H9 (cell line): ENCODE measurements around the gene DTX2. TPM values are rescaled to one million over a fixed set of nuclear protein-coding genes. Genes with fewer than 3 reads are reported as not detected.
"Not testable (repeated sequence)": the region's sequence is repeated elsewhere in the genome, so short reads cannot be mapped to it uniquely, and the experiment has no call there.

ENCODE experiments used
- DNase-seq: peaks from one replicate; pipeline ENCODE4 v3.0.0-alpha.2; 2017
- H2AFZ ChIP-seq: one replicate; pipeline ENCODE4 v1.6.1; 2013; ENCODE audit warnings: mild to moderate bottlenecking, low read length, control low read depth, moderate library complexity
- H2AK5ac ChIP-seq: 2 replicates; pipeline ENCODE4 v1.6.1; 2013; ENCODE audit warnings: low read length, control low read depth, mixed read lengths; ENCODE audit not compliant: insufficient read length
- H2BK120ac ChIP-seq: one replicate; pipeline ENCODE4 v1.6.1; 2013; ENCODE audit warnings: low read depth, mild to moderate bottlenecking, low read length, control low read depth, inconsistent platforms; ENCODE audit not compliant: poor library complexity, severe bottlenecking
- H2BK12ac ChIP-seq: 2 replicates; pipeline ENCODE4 v1.6.1; 2013; ENCODE audit warnings: low read length, control low read depth, mixed read lengths, low read depth; ENCODE audit not compliant: insufficient read length
- H2BK15ac ChIP-seq: 2 replicates; pipeline ENCODE4 v1.6.1; 2013; ENCODE audit warnings: low read depth, low read length, control low read depth
- H2BK20ac ChIP-seq: one replicate; pipeline ENCODE4 v1.6.1; 2013; ENCODE audit warnings: low read depth, mild to moderate bottlenecking, low read length, control low read depth, inconsistent platforms; ENCODE audit not compliant: poor library complexity, severe bottlenecking
- H2BK5ac ChIP-seq: 2 replicates; pipeline ENCODE4 v1.6.1; 2013; ENCODE audit warnings: low read length, control low read depth, mixed read lengths; ENCODE audit not compliant: insufficient read length
- H3K14ac ChIP-seq: 2 replicates; pipeline ENCODE4 v1.6.1; 2013; ENCODE audit warnings: low read length, control low read depth; ENCODE audit not compliant: insufficient read depth
- H3K18ac ChIP-seq: 2 replicates; pipeline ENCODE4 v1.6.1; 2013; ENCODE audit warnings: low read depth, mild to moderate bottlenecking, mixed read lengths, low read length, control low read depth; ENCODE audit not compliant: insufficient read length
- H3K23ac ChIP-seq: 2 replicates; pipeline ENCODE4 v1.6.1; 2013; ENCODE audit warnings: low read length, control low read depth, mixed read lengths, low read depth; ENCODE audit not compliant: insufficient read length
- H3K23me2 ChIP-seq: 2 replicates; pipeline ENCODE4 v1.6.1; 2013; ENCODE audit warnings: low read depth, mild to moderate bottlenecking, mixed read lengths, low read length, control low read depth; ENCODE audit not compliant: insufficient read length, poor library complexity, severe bottlenecking
- H3K27ac ChIP-seq: 2 replicates; pipeline ENCODE4 v1.5.1; 2013; ENCODE audit warnings: low read length, control low read depth, mixed read lengths, low read depth; ENCODE audit not compliant: insufficient read length
- H3K27me3 ChIP-seq: 2 replicates; pipeline ENCODE4 v1.6.1; 2013; ENCODE audit warnings: low read length, control low read depth, inconsistent platforms; ENCODE audit not compliant: insufficient read depth
- H3K4ac ChIP-seq: 2 replicates; pipeline ENCODE4 v1.6.1; 2013; ENCODE audit warnings: low read depth, mild to moderate bottlenecking, control low read depth, inconsistent platforms, low read length, moderate library complexity
- H3K4me1 ChIP-seq: 2 replicates; pipeline ENCODE4 v1.6.1; 2013; ENCODE audit warnings: low read length, control low read depth, inconsistent platforms; ENCODE audit not compliant: insufficient read depth
- H3K4me2 ChIP-seq: 2 replicates; pipeline ENCODE4 v1.6.1; 2013; ENCODE audit warnings: low read length, control low read depth, mixed read lengths; ENCODE audit not compliant: insufficient read length, insufficient read depth
- H3K56ac ChIP-seq: 2 replicates; pipeline ENCODE4 v1.6.1; 2013; ENCODE audit warnings: low read depth, mild to moderate bottlenecking, mixed read lengths, low read length, control low read depth; ENCODE audit not compliant: insufficient read length
- H3K79me1 ChIP-seq: 2 replicates; pipeline ENCODE4 v1.6.1; 2013; ENCODE audit warnings: low read depth, mild to moderate bottlenecking, moderate library complexity, low read length, control low read depth, inconsistent platforms; ENCODE audit not compliant: insufficient read depth, poor library complexity, severe bottlenecking
- H3K79me2 ChIP-seq: 2 replicates; pipeline ENCODE4 v1.6.1; 2013; ENCODE audit warnings: low read length, control low read depth, inconsistent platforms; ENCODE audit not compliant: insufficient read depth
- H3K9ac ChIP-seq: 2 replicates; pipeline ENCODE4 v1.6.1; 2013; ENCODE audit warnings: low read length, control low read depth, mixed read lengths; ENCODE audit not compliant: insufficient read length; ENCODE audit errors: extremely low read depth
- H3K9me3 ChIP-seq: one replicate; pipeline ENCODE4 v1.6.1; 2013; ENCODE audit warnings: low read depth, low read length, inconsistent platforms; ENCODE audit not compliant: control insufficient read depth
- H3T11ph ChIP-seq: one replicate; pipeline ENCODE4 v1.6.1; 2013; ENCODE audit warnings: mild to moderate bottlenecking, low read length, control low read depth, inconsistent platforms
- H4K20me1 ChIP-seq: one replicate; pipeline ENCODE4 v1.6.1; 2013; ENCODE audit not compliant: control insufficient read depth, insufficient read length, insufficient read depth
- H4K5ac ChIP-seq: 2 replicates; pipeline ENCODE4 v1.6.1; 2013; ENCODE audit warnings: low read depth, mild to moderate bottlenecking, mixed read lengths, low read length, control low read depth; ENCODE audit not compliant: insufficient read length
- H4K8ac ChIP-seq: replicated peaks from 2 replicates; pipeline ENCODE4 v1.6.1; 2013; ENCODE audit warnings: low read length, control low read depth, mixed read lengths, low read depth; ENCODE audit not compliant: insufficient read length
- H4K91ac ChIP-seq: 2 replicates; pipeline ENCODE4 v1.6.1; 2013; ENCODE audit warnings: low read depth, mild to moderate bottlenecking, moderate library complexity, mixed read lengths, low read length, control low read depth; ENCODE audit not compliant: insufficient read length
- H3K27ac Mint-ChIP-seq, 3 experiments: 2 replicates in 2 of 3; 3 replicates in 1 of 3; pipeline ENCODE4 v1.8.0; 2020 to 2021; ENCODE audit warnings: mixed read lengths in 3 of 3, mild to moderate bottlenecking in 1 of 3, moderate library complexity in 1 of 3
- H3K27me3 Mint-ChIP-seq: 2 replicates; pipeline ENCODE4 v1.8.0; 2021; ENCODE audit warnings: low read depth, mild to moderate bottlenecking, moderate library complexity, mixed read lengths
- H3K36me3 Mint-ChIP-seq, 3 experiments: 2 replicates in 2 of 3; 3 replicates in 1 of 3; pipeline ENCODE4 v1.8.0; 2020 to 2021; ENCODE audit warnings: low read depth in 3 of 3, mixed read lengths in 3 of 3; ENCODE audit not compliant: insufficient read depth in 1 of 3
- H3K4me1 Mint-ChIP-seq, 2 experiments: 2 replicates each; pipeline ENCODE4 v1.8.0; 2020; ENCODE audit warnings: mixed read lengths in 2 of 2
- H3K4me3 Mint-ChIP-seq, 2 experiments: 2 replicates in 1 of 2; 3 replicates in 1 of 2; pipeline ENCODE4 v1.8.0; 2020 to 2021; ENCODE audit warnings: mild to moderate bottlenecking in 2 of 2, mixed read lengths in 2 of 2, moderate library complexity in 1 of 2
- H3K9me3 Mint-ChIP-seq, 2 experiments: 2 replicates in 1 of 2; 3 replicates in 1 of 2; pipeline ENCODE4 v1.8.0; 2020; ENCODE audit warnings: mild to moderate bottlenecking in 2 of 2, mixed read lengths in 2 of 2, moderate library complexity in 1 of 2
- WGBS: extraction: QIAGEN DNeasy Blood & Tissue Kit; methylation state at CpG from one replicate; pipeline ENCODE4 v1.1.7; 2013; ENCODE audit warnings: missing lambda C conversion rate, low lambda C conversion rate, mixed read lengths; ENCODE audit not compliant: insufficient read length; ENCODE audit errors: extremely low coverage; 5-methylcytosine and 5-hydroxymethylcytosine counted together
- total RNA-seq: library from RNA; stranded (reverse); gene quantifications from 2 replicates; pipeline ENCODE4 v1.2.1, GENCODE V29; 2021

Gene DTX2
- total RNA-seq, 1 experiment from 2014 or later: 48.8 TPM

DNA sequence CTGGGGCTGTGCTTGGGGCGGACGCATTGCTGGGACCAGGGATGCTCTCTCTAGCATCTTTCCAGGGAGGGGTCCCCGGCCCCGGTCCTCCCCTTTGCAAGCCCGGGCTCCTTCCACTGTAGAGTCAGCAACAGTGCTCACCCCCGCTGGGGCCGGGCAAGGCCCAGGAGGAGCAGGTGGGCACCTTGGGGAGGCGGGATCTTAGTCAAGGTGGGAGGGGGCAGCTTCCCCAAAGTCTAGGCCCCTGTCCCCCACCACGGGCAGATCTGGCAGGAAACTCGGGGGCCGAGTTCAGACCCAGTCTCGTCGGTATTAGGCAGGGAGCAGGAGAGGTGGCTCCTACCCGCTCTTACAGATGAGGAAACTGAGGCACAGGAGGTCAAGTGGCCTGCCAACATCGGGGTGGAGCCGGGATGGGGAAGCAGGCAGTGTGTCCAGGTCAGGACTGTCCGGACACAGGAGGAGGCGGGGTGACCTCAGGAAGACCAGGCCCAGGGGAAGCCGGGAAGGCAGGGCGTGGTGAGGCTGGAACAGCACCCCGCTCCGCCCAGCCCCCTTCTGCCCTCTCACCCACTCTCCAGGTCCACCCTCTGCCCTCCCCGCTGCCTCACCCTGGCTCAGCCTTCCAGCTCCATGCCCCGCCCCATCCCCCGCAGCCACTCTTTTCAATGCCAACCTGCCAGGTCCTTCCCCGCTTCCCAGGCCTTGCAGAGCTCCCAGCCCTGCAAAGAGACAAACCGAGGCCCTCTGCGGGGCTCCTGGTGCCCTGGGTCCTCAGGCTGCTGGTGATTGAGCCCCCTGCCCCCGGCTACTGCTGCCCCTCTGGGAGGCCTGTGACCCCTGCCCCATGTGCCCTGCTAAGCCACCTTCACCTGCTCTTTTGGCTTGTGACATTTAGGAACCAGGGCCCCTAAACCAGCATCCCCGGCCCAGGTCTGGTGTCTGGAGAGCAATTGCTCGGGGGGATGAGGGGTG lies 50.7 kb downstream of the DTX2 start:
- not testable (repeated sequence) for H4K20me1 ChIP-seq, H3T11ph ChIP-seq, H3K27me3 ChIP-seq, H3K23me2 ChIP-seq, H3K4ac ChIP-seq, H3K18ac ChIP-seq, H3K4me1 ChIP-seq, H4K8ac ChIP-seq, H3K79me2 ChIP-seq, H2BK20ac ChIP-seq, H3K4me2 ChIP-seq, DNase-seq, H3K23ac ChIP-seq, H2AK5ac ChIP-seq, H3K27me3 Mint-ChIP-seq, H3K36me3 Mint-ChIP-seq, H4K91ac ChIP-seq, H3K9me3 ChIP-seq, H4K5ac ChIP-seq, H3K9ac ChIP-seq, H2BK120ac ChIP-seq, H2AFZ ChIP-seq, H3K9me3 Mint-ChIP-seq, H2BK15ac ChIP-seq, H3K27ac Mint-ChIP-seq, H2BK12ac ChIP-seq, H3K27ac ChIP-seq, H3K14ac ChIP-seq, H3K4me3 Mint-ChIP-seq, H3K4me1 Mint-ChIP-seq, H3K79me1 ChIP-seq, H2BK5ac ChIP-seq, H3K56ac ChIP-seq
- no CpG with 5 or more reads among the region's 31 CpGs for WGBS
